HG03432 (cell line): ENCODE data around the gene AWAT2.

ENCODE experiments used
- ATAC-seq: cut with Tn5 transposase; IDR thresholded peaks from one replicate; pipeline ENCODE4 v1.9.1; 2021; ENCODE audit warnings: mild to moderate bottlenecking, moderate library complexity; ENCODE audit not compliant: unreplicated experiment

The AWAT2 gene

GRCh38 chrX:70049925-70050324, at the start of gene AWAT2:
AWAT2 (minus strand) TSS chrX:70049938; CDS start chrX:70049932, 6 bp downstream.
- no peak for ATAC-seq

- no peak for ATAC-seq
Observed at GRCh38 chrX:70096052-70096451, 46.3 kb upstream of the AWAT2 start.

- ATAC-seq: no peak
Observed at GRCh38 chrX:70092247-70092646, 42.5 kb upstream of the AWAT2 start.

- ATAC-seq: no peak
Observed at GRCh38 chrX:70089604-70090297, 40.0 kb upstream of the AWAT2 start.

GRCh38 chrX:70088751-70089150, 39.0 kb upstream of the AWAT2 start:
- ATAC-seq: no peak

- ATAC-seq: no peak
Observed at GRCh38 chrX:70087857-70088630, 38.3 kb upstream of the AWAT2 start.

- no peak for ATAC-seq
Observed at GRCh38 chrX:70084592-70085240, 35.0 kb upstream of the AWAT2 start.

GRCh38 chrX:70082723-70083122, 33.0 kb upstream of the AWAT2 start:
- no peak for ATAC-seq

GRCh38 chrX:70079870-70080269, 30.1 kb upstream of the AWAT2 start:
- no peak for ATAC-seq

- ATAC-seq: no peak
Observed at GRCh38 chrX:70079297-70079696, 29.6 kb upstream of the AWAT2 start.

GRCh38 chrX:70066646-70067045, 16.9 kb upstream of the AWAT2 start:
- ATAC-seq: no peak

GRCh38 chrX:70062961-70063550, 13.3 kb upstream of the AWAT2 start:
- ATAC-seq: no peak

- no peak for ATAC-seq
Observed at GRCh38 chrX:70062076-70062475, 12.3 kb upstream of the AWAT2 start, which contains the start of gene OTUD6A. OTUD6A (plus strand) TSS chrX:70062457; CDS start chrX:70062525, 68 bp downstream.

GRCh38 chrX:70054391-70054790, 4.7 kb upstream of the AWAT2 start:
- no peak for ATAC-seq

GRCh38 chrX:70052895-70053615, 3.3 kb upstream of the AWAT2 start:
- ATAC-seq: no peak

- ATAC-seq: no peak
Observed at GRCh38 chrX:70049406-70049805, 332 bp downstream of the AWAT2 start.

GRCh38 chrX:70046978-70047377, 2.8 kb downstream of the AWAT2 start:
- ATAC-seq: no peak

- no peak for ATAC-seq
Observed at GRCh38 chrX:70044541-70045245, 5.0 kb downstream of the AWAT2 start.

GRCh38 chrX:70043685-70044084, 6.1 kb downstream of the AWAT2 start:
- no peak for ATAC-seq
